Measurements from ENCODE around the gene DERL2.

GRCh38 chr17:5473906-5474305 is 12.1 kb downstream of the DERL2 start:
- TF ChIP-seq EP300 (IDR thresholded peaks at IDR 0.05) = no peak
- no peak for TF ChIP-seq CTCF (IDR thresholded peaks at IDR 0.05)
- TF ChIP-seq POLR2A (IDR thresholded peaks at IDR 0.05) = no peak
